ENCODE data around the gene PHGDH.

DNA sequence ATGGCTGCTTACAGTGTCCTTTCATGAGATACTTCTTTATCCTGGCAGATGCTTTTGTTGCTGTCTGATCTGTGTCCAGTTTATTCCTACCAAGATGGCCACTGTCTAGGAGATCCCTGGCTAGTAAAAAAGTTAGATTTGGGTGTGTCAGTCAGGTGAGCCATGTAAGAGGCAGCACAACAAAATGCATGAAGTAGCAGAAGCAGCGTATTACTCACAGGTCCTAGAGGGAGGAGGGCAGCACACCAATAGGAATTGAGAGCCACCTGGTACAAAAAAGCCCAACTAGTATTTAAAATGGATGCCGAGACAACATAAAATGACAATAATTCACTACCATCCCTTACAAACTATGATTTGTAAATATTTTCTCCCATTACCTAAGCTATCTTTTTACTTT, 40.8 kb upstream of the PHGDH start:
- TF ChIP-seq, protein P1, sequence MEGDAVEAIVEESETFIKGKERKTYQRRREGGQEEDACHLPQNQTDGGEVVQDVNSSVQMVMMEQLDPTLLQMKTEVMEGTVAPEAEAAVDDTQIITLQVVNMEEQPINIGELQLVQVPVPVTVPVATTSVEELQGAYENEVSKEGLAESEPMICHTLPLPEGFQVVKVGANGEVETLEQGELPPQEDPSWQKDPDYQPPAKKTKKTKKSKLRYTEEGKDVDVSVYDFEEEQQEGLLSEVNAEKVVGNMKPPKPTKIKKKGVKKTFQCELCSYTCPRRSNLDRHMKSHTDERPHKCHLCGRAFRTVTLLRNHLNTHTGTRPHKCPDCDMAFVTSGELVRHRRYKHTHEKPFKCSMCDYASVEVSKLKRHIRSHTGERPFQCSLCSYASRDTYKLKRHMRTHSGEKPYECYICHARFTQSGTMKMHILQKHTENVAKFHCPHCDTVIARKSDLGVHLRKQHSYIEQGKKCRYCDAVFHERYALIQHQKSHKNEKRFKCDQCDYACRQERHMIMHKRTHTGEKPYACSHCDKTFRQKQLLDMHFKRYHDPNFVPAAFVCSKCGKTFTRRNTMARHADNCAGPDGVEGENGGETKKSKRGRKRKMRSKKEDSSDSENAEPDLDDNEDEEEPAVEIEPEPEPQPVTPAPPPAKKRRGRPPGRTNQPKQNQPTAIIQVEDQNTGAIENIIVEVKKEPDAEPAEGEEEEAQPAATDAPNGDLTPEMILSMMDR (IDR thresholded peaks at IDR 0.05; ENCODE audit: low read length): no peak
- TF ChIP-seq EZH2 (optimal IDR thresholded peaks at IDR 0.05; ENCODE audit: low read depth, low read length) (no peak), EZH2phosphoT487 (IDR thresholded peaks at IDR 0.05; ENCODE audit: low read length) (no peak)

All from MM.1S (cell line).